Prostate gland (tissue), 2 donors: ENCODE results near the gene RHBDL3. TPM values are rescaled to one million over a fixed set of nuclear protein-coding genes. Genes with fewer than 3 reads are reported as not detected.

Experiments
- DNase-seq: peaks from one replicate; pipeline ENCODE4 v3.0.0-alpha.2; 2019; ENCODE audit warnings: low spot score
- H3K27ac ChIP-seq, 2 donors: fragments of 200-600 bp; sonication (generic); 2 replicates each; pipeline ENCODE4 v1.5.1; 2017 to 2019
- H3K27me3 ChIP-seq: fragments of 200-600 bp; sonication (generic); replicated peaks from 2 replicates; pipeline ENCODE4 v1.5.1; 2019; ENCODE audit not compliant: insufficient read depth
- H3K36me3 ChIP-seq, 2 donors: fragments of 200-600 bp; sonication (generic); 1 replicate in 1 of 2; 2 replicates in 1 of 2; pipeline versions ENCODE4 v1.5.1 to v1.8.1; 2017 to 2019
- H3K4me1 ChIP-seq: fragments of 200-600 bp; sonication (generic); replicated peaks from 2 replicates; pipeline ENCODE4 v1.5.1; 2019
- H3K4me3 ChIP-seq, 2 donors: fragments of 200-600 bp; sonication (generic); 2 replicates each; pipeline ENCODE4 v1.5.1; 2017 to 2019
- H3K9me3 ChIP-seq: fragments of 200-600 bp; sonication (generic); 2 replicates; pipeline ENCODE4 v1.5.1; 2017
- POLR2A ChIP-seq: fragments of 450-650 bp; IDR thresholded peaks from one replicate; pipeline ENCODE4 v1.6.1; 2016; ENCODE audit warnings: antibody characterized with exemption, mild to moderate bottlenecking
- POLR2AphosphoS5 ChIP-seq: sonication (generic); formaldehyde crosslinking; IDR thresholded peaks from one replicate; pipeline ENCODE4 v1.6.1; 2017; ENCODE audit warnings: antibody characterized with exemption
- WGBS: methylation state at CpG from one replicate; pipeline ENCODE4 v1.1.5; 2018; 5-methylcytosine and 5-hydroxymethylcytosine counted together
- intact Hi-C: fragments of 100-400 bp; cut with DNase I; formaldehyde crosslinking; loops from one replicate; pipeline ENCODE4 v1.14.2; 2022
- total RNA-seq, 2 donors: library from RNA; depleted of rRNA; stranded (reverse); fragments of >200 nt; gene quantifications; one replicate each; pipeline ENCODE4 v1.1.0, GENCODE V29; 2016
- TF ChIP-seq, protein P1 (sequence below), 4 experiments: fragments of 200-600 bp in 2 of 4; fragments of 450-650 bp in 2 of 4; sonication (generic) in 2 of 4; IDR thresholded peaks; 1 replicate in 3 of 4; 2 replicates in 1 of 4; pipeline ENCODE4 v1.5.1; 2016 to 2019; ENCODE audit warnings: antibody characterized with exemption in 4 of 4, mild to moderate bottlenecking in 2 of 4, moderate library complexity in 2 of 4

RHBDL3 gene
- total RNA-seq, 2 donors from 2014 or later = 0.77 to 2.7 TPM

DNA sequence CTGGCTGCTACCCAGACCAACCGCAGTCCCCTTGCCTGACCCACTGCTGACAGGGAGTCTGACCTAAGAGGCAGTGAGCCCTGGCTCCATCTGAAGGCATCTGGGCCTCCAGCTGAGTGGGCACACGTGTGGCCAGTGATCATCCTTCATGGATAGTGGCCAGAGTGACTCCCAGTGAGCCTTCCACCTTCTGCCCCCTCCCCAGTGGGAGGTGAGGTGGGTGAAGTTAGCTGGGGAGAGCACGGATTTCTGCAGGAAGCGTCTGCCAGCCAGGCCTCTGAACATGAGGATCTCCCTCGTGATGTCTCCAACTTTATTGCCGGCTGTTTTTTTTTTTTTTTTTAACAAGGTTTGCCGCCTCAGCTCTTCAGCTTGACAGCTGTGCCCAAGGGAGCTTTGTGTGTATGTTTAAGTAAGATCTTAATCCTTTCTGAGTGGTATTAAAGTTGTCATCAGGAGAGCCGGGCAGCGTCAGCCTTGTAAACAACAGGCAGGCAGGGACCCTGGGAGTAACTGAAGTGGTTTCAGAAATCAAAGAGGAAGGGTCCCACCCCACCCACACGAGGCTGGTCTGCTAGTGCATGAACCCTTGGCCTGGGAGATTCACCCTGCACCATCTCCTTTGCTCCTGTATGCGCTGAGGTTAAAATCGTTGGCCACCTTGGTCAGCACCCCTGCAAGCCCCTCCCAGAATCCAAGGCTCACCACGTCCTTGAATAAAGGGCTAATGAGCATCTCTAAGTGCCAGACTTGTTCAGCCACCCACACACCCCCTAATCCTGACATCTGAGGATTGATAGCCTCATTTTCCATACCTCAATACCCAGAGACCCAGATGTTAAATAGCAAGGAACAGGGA lies 33.3 kb downstream of the RHBDL3 start:
- Histone ChIP-seq H3K4me3 (no peak overlapping the region), H3K9me3 (no peaks in the 10 kb centered on the region), H3K36me3 (no peaks in the 10 kb centered on the region), H3K27ac (peak overlapping the region; percentile 59 to 60), H3K27me3 (no peaks in the 10 kb centered on the region), H3K4me1 (peaks cover 6% of the 10 kb centered on the region)
- DNase-seq = peak; percentile 66
- WGBS = 28% methylated on average over 13 of the region's 13 CpGs
- TF ChIP-seq POLR2AphosphoS5 (peak; percentile 78), POLR2A (no peak)
- intact Hi-C loops = no loop called here

DNA sequence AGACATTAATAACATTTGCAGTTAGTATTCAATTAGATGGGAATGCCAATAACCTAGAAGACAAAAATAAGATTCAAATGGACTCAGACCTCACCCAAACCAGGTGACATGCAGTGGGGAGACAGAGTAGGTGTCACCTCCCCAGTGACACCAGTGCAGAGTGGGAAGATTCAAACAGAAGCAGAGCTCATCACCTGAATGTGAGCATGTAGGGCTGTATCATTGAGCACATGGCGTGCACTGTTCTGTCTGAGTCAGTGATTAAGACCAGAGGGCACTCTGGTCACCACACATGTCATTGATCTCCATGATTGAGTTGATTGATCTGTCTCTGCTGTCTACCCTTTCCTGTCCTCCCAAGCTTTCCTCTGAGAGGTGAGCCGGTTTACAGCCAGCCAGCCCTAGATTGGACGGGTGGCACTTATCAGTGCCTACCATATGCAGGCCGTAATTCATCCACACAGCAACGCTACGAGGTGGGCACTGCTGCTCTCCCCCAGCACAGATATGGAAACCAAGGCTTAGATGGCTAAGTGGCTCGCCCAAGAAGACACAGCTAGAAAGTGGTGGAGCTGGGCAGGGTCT lies 34.0 kb downstream of the RHBDL3 start:
- intact Hi-C loops = no loop called here
- TF ChIP-seq POLR2AphosphoS5 (no peak), POLR2A (no peak)
- TF ChIP-seq, protein P1, sequence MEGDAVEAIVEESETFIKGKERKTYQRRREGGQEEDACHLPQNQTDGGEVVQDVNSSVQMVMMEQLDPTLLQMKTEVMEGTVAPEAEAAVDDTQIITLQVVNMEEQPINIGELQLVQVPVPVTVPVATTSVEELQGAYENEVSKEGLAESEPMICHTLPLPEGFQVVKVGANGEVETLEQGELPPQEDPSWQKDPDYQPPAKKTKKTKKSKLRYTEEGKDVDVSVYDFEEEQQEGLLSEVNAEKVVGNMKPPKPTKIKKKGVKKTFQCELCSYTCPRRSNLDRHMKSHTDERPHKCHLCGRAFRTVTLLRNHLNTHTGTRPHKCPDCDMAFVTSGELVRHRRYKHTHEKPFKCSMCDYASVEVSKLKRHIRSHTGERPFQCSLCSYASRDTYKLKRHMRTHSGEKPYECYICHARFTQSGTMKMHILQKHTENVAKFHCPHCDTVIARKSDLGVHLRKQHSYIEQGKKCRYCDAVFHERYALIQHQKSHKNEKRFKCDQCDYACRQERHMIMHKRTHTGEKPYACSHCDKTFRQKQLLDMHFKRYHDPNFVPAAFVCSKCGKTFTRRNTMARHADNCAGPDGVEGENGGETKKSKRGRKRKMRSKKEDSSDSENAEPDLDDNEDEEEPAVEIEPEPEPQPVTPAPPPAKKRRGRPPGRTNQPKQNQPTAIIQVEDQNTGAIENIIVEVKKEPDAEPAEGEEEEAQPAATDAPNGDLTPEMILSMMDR (IDR thresholded peaks at IDR 0.05) = no peak
- peaks cover 6% of the 10 kb centered on the region for H3K4me1 ChIP-seq
- no peaks in the 10 kb centered on the region for H3K9me3 ChIP-seq
- no peaks in the 10 kb centered on the region for H3K27me3 ChIP-seq
- DNase-seq = no peak
- H3K27ac ChIP-seq = no peak overlapping the region
- no peak overlapping the region for H3K4me3 ChIP-seq
- H3K36me3 ChIP-seq = no peaks in the 10 kb centered on the region
- WGBS = 97% methylated on average over 7 of the region's 7 CpGs

GRCh38 chr17:32302037-32302436 lies 36.4 kb downstream of the RHBDL3 start:
- no peak for DNase-seq
- intact Hi-C loops = no loop called here
- H3K27ac ChIP-seq = no peak overlapping the region
- no peaks in the 10 kb centered on the region for H3K27me3 ChIP-seq
- H3K4me1 ChIP-seq = peaks cover 6% of the 10 kb centered on the region
- no peak overlapping the region for H3K4me3 ChIP-seq
- no peaks in the 10 kb centered on the region for H3K36me3 ChIP-seq
- no peaks in the 10 kb centered on the region for H3K9me3 ChIP-seq
- 80% methylated on average over 4 of the region's 4 CpGs for WGBS
- no peak for TF ChIP-seq POLR2AphosphoS5
- TF ChIP-seq, protein P1 (IDR thresholded peaks at IDR 0.05) = no peak
- no peak for TF ChIP-seq POLR2A

DNA sequence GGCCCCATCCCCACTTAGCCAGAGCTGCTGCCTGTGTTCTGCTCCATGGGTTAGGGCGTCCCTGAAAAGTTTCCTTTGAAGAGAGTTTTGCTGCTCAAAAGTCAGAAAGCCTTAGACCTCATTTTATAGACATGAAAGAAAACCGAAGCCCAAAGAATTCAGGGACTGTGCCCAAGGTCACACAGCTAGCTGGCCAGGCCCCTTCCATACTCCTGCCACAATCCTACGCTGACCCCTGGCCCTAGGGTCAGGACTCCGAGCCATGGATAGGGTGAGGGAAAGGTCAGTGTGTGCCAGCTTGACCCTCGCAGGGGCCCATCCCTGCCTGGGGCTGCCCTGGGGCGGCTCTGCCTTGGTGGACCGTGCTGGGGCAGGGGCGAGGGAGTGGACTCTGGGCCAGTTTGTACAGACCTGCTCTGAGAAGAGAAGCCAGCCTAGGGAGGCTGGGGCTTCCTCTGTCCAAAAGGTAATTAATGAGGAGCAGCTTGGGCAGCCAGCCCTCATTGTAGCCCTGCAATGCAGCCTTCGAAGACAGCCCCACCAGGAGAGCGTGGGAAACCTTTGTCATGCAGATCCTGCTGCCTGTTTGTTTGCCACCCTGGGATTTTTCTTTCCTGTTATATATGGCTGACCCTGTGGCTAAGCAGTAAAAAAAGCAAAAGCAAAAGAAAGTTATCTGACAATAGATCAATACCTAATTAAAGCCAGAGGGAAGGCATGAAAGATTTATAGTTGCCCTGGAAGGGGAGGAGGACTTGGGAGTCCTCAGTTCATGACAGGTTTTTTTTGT lies 37.4 kb downstream of the RHBDL3 start:
- H3K27ac ChIP-seq = no peak overlapping the region
- intact Hi-C loops = no loop called here

DNA sequence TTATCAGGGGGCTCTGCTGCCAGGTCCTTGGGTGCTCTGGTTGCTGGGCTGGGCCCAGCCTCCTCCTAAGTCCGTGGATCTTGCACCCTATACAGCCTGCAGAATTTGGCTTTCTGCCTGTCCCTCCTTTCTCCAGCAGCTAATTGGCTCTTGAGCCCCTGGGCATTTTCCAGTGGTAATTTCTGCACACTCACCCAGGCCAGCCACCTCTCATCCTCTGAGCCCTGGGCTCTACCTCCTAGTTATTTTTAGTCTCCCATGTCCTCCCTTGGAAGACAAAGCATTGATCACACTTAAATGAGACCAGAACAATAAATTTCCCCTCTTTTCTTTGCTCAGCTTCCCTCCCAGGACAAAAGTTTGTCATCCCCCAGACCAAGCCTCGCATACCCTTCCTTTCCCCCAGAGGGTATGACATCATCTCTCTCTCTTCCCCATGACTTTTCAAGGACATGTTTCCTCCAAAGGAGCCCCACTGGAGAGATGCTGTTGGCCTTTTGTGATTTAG lies 38.2 kb downstream of the RHBDL3 start:
- intact Hi-C loops = no loop called here
- Histone ChIP-seq H3K4me3 (no peak overlapping the region), H3K36me3 (no peaks in the 10 kb centered on the region), H3K4me1 (peaks cover 6% of the 10 kb centered on the region), H3K27ac (no peak overlapping the region), H3K27me3 (no peaks in the 10 kb centered on the region), H3K9me3 (no peaks in the 10 kb centered on the region)
- no peak for DNase-seq
- WGBS = 54% methylated on average over 2 of the region's 2 CpGs
- no peak for TF ChIP-seq POLR2A
- no peak for TF ChIP-seq POLR2AphosphoS5
- TF ChIP-seq, protein P1 (IDR thresholded peaks at IDR 0.05) = no peak

More for the DNA sequence above, 37.4 kb downstream of the RHBDL3 start:
- Histone ChIP-seq H3K36me3 (no peaks in the 10 kb centered on the region), H3K9me3 (no peaks in the 10 kb centered on the region), H3K4me1 (peaks cover 6% of the 10 kb centered on the region), H3K4me3 (no peak overlapping the region), H3K27me3 (no peaks in the 10 kb centered on the region)
- no peak for TF ChIP-seq POLR2AphosphoS5
- no peak for TF ChIP-seq POLR2A
- 77% methylated on average over 10 of the region's 10 CpGs for WGBS
- no peak for DNase-seq
